ENCODE data around the gene A4GALT. TPM values are rescaled to one million over a fixed set of nuclear protein-coding genes. Genes with fewer than 3 reads are reported as not detected.

Gene A4GALT
- total RNA-seq, 1 experiment from 2014 or later: 22.1 TPM

DNA sequence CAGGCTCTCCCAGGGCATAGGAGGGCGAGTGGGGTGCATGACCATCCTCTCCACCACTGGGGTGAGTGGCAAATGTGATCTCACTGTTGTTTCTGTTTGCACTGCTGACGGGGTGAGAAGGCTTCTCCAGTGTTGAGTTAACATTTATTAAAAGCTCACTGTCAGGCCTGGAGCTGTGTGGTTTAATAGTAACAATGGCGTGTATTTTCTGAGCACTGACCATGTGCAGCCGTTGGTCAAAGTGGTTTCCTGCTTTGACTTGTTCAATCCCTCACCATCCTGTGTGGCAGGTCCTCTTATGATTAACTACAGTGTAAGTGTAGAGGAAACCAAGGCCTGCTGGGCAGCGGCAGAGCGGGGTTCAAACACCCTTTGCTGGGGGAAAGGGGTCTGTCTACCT, 4.4 kb downstream of the A4GALT start:
- no peak overlapping the region for H3K4me3 Mint-ChIP-seq
- peaks cover under 1% of the 10 kb centered on the region for H3K9me3 Mint-ChIP-seq
- TF ChIP-seq OVOL2 (CRISPR knock-in tag; IDR thresholded peaks at IDR 0.05; ENCODE audit: borderline replicate concordance): no peak
- TF ChIP-seq RELA (CRISPR knock-in tag; IDR thresholded peaks at IDR 0.05; ENCODE audit: borderline replicate concordance): no peak
- TF ChIP-seq NFYB (CRISPR knock-in tag; conservative IDR thresholded peaks at IDR 0.05; ENCODE audit: low read depth): no peak
- no peak for TF ChIP-seq ZNF423 (CRISPR knock-in tag; IDR thresholded peaks at IDR 0.05)
- no peak for TF ChIP-seq PRRX2 (CRISPR knock-in tag; IDR thresholded peaks at IDR 0.05)
- H3K36me3 Mint-ChIP-seq: peaks cover under 1% of the 10 kb centered on the region
- peaks cover 48% of the 10 kb centered on the region for H3K4me1 Mint-ChIP-seq
- peaks cover 24% of the 10 kb centered on the region for H3K27me3 Mint-ChIP-seq (ENCODE audit: low read depth)
- ATAC-seq: no peak
- no peak overlapping the region for H3K27ac Mint-ChIP-seq
- CTCF ChIA-PET: interaction anchor here (0.6 kb wide), 1 partner anchor 58 kb away, joined by 3 read pairs; no protein-coding TSS in a partner anchor
- DNase-seq (ENCODE audit: low spot score): no peak
- POLR2A ChIA-PET: no interaction called here

DNA sequence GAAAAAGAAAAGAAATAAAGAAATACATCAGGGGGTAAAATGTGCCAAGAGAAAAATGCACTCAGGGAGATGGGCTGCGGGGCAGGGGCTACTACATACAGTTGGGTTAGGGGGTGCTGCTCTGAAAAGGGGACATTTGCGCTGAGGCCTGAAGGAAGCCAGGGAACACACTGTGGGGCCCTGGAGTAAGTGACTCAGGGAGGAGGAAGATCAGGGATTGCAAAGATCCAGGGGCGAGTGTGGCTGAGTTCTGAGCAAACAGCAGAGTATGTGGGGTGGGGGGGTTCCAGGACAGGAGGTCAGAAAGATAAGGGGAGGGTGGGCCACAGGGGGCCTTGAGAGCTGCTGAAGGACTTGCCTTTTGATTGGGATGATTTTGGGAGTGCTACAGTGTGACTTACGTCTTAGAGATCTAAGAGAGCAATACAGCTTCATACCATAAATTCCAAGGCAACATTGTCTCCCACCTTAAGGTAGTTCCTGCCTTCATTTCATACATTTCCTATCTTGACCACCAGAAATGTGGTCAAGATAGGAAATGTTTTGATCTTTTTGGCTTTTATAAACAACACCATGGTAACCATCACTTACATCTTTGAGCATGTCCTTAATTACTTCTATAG, 5.8 kb downstream of the A4GALT start:
- no peak for ATAC-seq
- peaks cover 20% of the 10 kb centered on the region for H3K27me3 Mint-ChIP-seq (ENCODE audit: low read depth)
- TF ChIP-seq GABPB1 (CRISPR knock-in tag; IDR thresholded peaks at IDR 0.05): no peak
- TF ChIP-seq, protein P1, sequence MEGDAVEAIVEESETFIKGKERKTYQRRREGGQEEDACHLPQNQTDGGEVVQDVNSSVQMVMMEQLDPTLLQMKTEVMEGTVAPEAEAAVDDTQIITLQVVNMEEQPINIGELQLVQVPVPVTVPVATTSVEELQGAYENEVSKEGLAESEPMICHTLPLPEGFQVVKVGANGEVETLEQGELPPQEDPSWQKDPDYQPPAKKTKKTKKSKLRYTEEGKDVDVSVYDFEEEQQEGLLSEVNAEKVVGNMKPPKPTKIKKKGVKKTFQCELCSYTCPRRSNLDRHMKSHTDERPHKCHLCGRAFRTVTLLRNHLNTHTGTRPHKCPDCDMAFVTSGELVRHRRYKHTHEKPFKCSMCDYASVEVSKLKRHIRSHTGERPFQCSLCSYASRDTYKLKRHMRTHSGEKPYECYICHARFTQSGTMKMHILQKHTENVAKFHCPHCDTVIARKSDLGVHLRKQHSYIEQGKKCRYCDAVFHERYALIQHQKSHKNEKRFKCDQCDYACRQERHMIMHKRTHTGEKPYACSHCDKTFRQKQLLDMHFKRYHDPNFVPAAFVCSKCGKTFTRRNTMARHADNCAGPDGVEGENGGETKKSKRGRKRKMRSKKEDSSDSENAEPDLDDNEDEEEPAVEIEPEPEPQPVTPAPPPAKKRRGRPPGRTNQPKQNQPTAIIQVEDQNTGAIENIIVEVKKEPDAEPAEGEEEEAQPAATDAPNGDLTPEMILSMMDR (IDR thresholded peaks at IDR 0.05): no peak
- no peak for TF ChIP-seq JUN (CRISPR knock-in tag; IDR thresholded peaks at IDR 0.05)
- TF ChIP-seq, protein P2, sequence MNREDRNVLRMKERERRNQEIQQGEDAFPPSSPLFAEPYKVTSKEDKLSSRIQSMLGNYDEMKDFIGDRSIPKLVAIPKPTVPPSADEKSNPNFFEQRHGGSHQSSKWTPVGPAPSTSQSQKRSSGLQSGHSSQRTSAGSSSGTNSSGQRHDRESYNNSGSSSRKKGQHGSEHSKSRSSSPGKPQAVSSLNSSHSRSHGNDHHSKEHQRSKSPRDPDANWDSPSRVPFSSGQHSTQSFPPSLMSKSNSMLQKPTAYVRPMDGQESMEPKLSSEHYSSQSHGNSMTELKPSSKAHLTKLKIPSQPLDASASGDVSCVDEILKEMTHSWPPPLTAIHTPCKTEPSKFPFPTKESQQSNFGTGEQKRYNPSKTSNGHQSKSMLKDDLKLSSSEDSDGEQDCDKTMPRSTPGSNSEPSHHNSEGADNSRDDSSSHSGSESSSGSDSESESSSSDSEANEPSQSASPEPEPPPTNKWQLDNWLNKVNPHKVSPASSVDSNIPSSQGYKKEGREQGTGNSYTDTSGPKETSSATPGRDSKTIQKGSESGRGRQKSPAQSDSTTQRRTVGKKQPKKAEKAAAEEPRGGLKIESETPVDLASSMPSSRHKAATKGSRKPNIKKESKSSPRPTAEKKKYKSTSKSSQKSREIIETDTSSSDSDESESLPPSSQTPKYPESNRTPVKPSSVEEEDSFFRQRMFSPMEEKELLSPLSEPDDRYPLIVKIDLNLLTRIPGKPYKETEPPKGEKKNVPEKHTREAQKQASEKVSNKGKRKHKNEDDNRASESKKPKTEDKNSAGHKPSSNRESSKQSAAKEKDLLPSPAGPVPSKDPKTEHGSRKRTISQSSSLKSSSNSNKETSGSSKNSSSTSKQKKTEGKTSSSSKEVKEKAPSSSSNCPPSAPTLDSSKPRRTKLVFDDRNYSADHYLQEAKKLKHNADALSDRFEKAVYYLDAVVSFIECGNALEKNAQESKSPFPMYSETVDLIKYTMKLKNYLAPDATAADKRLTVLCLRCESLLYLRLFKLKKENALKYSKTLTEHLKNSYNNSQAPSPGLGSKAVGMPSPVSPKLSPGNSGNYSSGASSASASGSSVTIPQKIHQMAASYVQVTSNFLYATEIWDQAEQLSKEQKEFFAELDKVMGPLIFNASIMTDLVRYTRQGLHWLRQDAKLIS (CRISPR knock-in tag; IDR thresholded peaks at IDR 0.05; ENCODE audit: borderline replicate concordance): no peak
- TF ChIP-seq ZNF138 (CRISPR knock-in tag; conservative IDR thresholded peaks at IDR 0.05): no peak
- TF ChIP-seq NR3C1 (CRISPR knock-in tag; conservative IDR thresholded peaks at IDR 0.05; ENCODE audit: low read depth): no peak
- TF ChIP-seq ZBTB21 (CRISPR knock-in tag; IDR thresholded peaks at IDR 0.05; ENCODE audit: borderline replicate concordance): no peak
- TF ChIP-seq, protein P3, sequence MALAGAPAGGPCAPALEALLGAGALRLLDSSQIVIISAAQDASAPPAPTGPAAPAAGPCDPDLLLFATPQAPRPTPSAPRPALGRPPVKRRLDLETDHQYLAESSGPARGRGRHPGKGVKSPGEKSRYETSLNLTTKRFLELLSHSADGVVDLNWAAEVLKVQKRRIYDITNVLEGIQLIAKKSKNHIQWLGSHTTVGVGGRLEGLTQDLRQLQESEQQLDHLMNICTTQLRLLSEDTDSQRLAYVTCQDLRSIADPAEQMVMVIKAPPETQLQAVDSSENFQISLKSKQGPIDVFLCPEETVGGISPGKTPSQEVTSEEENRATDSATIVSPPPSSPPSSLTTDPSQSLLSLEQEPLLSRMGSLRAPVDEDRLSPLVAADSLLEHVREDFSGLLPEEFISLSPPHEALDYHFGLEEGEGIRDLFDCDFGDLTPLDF (CRISPR knock-in tag; IDR thresholded peaks at IDR 0.05): no peak
- TF ChIP-seq, protein P4, sequence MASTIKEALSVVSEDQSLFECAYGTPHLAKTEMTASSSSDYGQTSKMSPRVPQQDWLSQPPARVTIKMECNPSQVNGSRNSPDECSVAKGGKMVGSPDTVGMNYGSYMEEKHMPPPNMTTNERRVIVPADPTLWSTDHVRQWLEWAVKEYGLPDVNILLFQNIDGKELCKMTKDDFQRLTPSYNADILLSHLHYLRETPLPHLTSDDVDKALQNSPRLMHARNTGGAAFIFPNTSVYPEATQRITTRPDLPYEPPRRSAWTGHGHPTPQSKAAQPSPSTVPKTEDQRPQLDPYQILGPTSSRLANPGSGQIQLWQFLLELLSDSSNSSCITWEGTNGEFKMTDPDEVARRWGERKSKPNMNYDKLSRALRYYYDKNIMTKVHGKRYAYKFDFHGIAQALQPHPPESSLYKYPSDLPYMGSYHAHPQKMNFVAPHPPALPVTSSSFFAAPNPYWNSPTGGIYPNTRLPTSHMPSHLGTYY (CRISPR knock-in tag; IDR thresholded peaks at IDR 0.05): no peak
- TF ChIP-seq, protein P5, sequence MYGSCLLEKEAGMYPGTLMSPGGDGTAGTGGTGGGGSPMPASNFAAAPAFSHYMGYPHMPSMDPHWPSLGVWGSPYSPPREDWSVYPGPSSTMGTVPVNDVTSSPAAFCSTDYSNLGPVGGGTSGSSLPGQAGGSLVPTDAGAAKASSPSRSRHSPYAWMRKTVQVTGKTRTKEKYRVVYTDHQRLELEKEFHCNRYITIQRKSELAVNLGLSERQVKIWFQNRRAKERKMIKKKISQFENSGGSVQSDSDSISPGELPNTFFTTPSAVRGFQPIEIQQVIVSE (CRISPR knock-in tag; IDR thresholded peaks at IDR 0.05; ENCODE audit: borderline replicate concordance): no peak
- no peak for TF ChIP-seq ZNF423 (CRISPR knock-in tag; IDR thresholded peaks at IDR 0.05)
- no peak for TF ChIP-seq RELA (CRISPR knock-in tag; IDR thresholded peaks at IDR 0.05; ENCODE audit: borderline replicate concordance)
- TF ChIP-seq ZNF263 (CRISPR knock-in tag; IDR thresholded peaks at IDR 0.05; ENCODE audit: low read depth): no peak
- TF ChIP-seq, protein P6, sequence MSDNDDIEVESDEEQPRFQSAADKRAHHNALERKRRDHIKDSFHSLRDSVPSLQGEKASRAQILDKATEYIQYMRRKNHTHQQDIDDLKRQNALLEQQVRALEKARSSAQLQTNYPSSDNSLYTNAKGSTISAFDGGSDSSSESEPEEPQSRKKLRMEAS (CRISPR knock-in tag; IDR thresholded peaks at IDR 0.05): no peak
- TF ChIP-seq ATF1 (CRISPR knock-in tag; IDR thresholded peaks at IDR 0.05): no peak
- no peak for TF ChIP-seq ZNF416 (CRISPR knock-in tag; IDR thresholded peaks at IDR 0.05)
- ChIA-PET POLR2A (no interaction called here), CTCF (interaction anchor here (0.8 kb wide), 1 partner anchor 102 kb away, joined by 3 read pairs; no protein-coding TSS in a partner anchor)
- DNase-seq (ENCODE audit: low spot score): no peak
- peaks cover 10% of the 10 kb centered on the region for H3K9me3 Mint-ChIP-seq
- H3K4me1 Mint-ChIP-seq: peaks cover 46% of the 10 kb centered on the region
- 0 out of 2 replicates have a peak overlapping the region, but pooled peaks have one; percentile 65 for H3K27ac Mint-ChIP-seq
- H3K36me3 Mint-ChIP-seq: peaks cover 5% of the 10 kb centered on the region
- H3K4me3 Mint-ChIP-seq: no peak overlapping the region

Data from WTC11 (cell line).